Liver (tissue), 9 donors: ENCODE results near the gene KIAA0825. TPM values are rescaled to one million over a fixed set of nuclear protein-coding genes. Genes with fewer than 3 reads are reported as not detected.

Source experiments
- DNase-seq: peaks from one replicate; pipeline ENCODE4 v3.0.0-alpha.2; 2017; ENCODE audit warnings: low spot score
- H3K27ac ChIP-seq, 2 donors: one replicate each; pipeline ENCODE4 v1.7.0; 2013; ENCODE audit warnings: inconsistent platforms in 2 of 2, low read length in 2 of 2, control low read depth in 1 of 2, low read depth in 1 of 2, mild to moderate bottlenecking in 1 of 2
- H3K27me3 ChIP-seq, 4 donors: one replicate each; pipeline versions ENCODE4 v1.6.1 to v1.7.0; 2013; ENCODE audit warnings: low read length in 3 of 4, inconsistent platforms in 1 of 4, mild to moderate bottlenecking in 1 of 4, moderate library complexity in 1 of 4; ENCODE audit not compliant: control insufficient read depth in 4 of 4, insufficient read depth in 4 of 4
- H3K36me3 ChIP-seq, 4 donors: one replicate each; pipeline versions ENCODE4 v1.6.1 to v1.7.0; 2013; ENCODE audit warnings: low read length in 3 of 4, mild to moderate bottlenecking in 3 of 4, low read depth in 1 of 4, moderate library complexity in 1 of 4; ENCODE audit not compliant: control insufficient read depth in 4 of 4, insufficient read depth in 3 of 4
- H3K4me1 ChIP-seq, 4 donors: one replicate each; pipeline versions ENCODE4 v1.6.1 to v1.7.0; 2013; ENCODE audit warnings: low read length in 3 of 4, mild to moderate bottlenecking in 3 of 4, moderate library complexity in 1 of 4; ENCODE audit not compliant: control insufficient read depth in 4 of 4, insufficient read depth in 4 of 4
- H3K4me3 ChIP-seq, 3 donors: one replicate each; pipeline versions ENCODE4 v1.6.1 to v1.7.0; 2013; ENCODE audit warnings: low read length in 3 of 3, control low read depth in 1 of 3, low read depth in 1 of 3, mild to moderate bottlenecking in 1 of 3
- H3K9ac ChIP-seq, 2 donors: one replicate each; pipeline ENCODE4 v1.7.0; 2013; ENCODE audit warnings: low read length in 2 of 2, mild to moderate bottlenecking in 2 of 2, moderate library complexity in 2 of 2, control low read depth in 1 of 2, low read depth in 1 of 2
- H3K9me3 ChIP-seq, 4 donors: one replicate each; pipeline versions ENCODE4 v1.6.1 to v1.7.0; 2013; ENCODE audit warnings: low read length in 3 of 4; ENCODE audit not compliant: control insufficient read depth in 4 of 4
- CTCF ChIP-seq: fragments of 150-350 bp; IDR thresholded peaks from 2 replicates; pipeline ENCODE4 v1.5.1; 2017; ENCODE audit warnings: improper control_type of control experiment, low read depth, low read length; ENCODE audit not compliant: missing input control
- EGR1 ChIP-seq, 2 donors: IDR thresholded peaks; 2 replicates each; pipeline ENCODE4 v1.6.1; 2016 to 2018; ENCODE audit warnings: antibody characterized with exemption in 2 of 2, low read depth in 2 of 2
- FOXA1 ChIP-seq: IDR thresholded peaks from 2 replicates; pipeline ENCODE4 v1.6.1; 2016; ENCODE audit warnings: antibody characterized with exemption
- FOXA2 ChIP-seq: IDR thresholded peaks from 2 replicates; pipeline ENCODE4 v1.6.1; 2016; ENCODE audit warnings: antibody characterized with exemption
- GABPA ChIP-seq, 2 donors: IDR thresholded peaks in 1 of 2; conservative IDR thresholded peaks in 1 of 2; 2 replicates each; pipeline ENCODE4 v1.6.1; 2016; ENCODE audit warnings: antibody characterized with exemption in 2 of 2, mild to moderate bottlenecking in 1 of 2, moderate library complexity in 1 of 2
- HNF4A ChIP-seq, 2 donors: conservative IDR thresholded peaks; 2 replicates each; pipeline ENCODE4 v1.6.1; 2016; ENCODE audit warnings: antibody characterized with exemption in 2 of 2, mild to moderate bottlenecking in 2 of 2
- HNF4G ChIP-seq: IDR thresholded peaks from 2 replicates; pipeline ENCODE4 v1.6.1; 2016; ENCODE audit warnings: antibody characterized with exemption
- JUND ChIP-seq, 2 donors: IDR thresholded peaks; 2 replicates each; pipeline ENCODE4 v1.6.1; 2016; ENCODE audit warnings: antibody characterized with exemption in 2 of 2
- MAX ChIP-seq: IDR thresholded peaks from 2 replicates; pipeline ENCODE4 v1.6.1; 2016; ENCODE audit warnings: antibody characterized with exemption
- NR2F2 ChIP-seq: IDR thresholded peaks from 2 replicates; pipeline ENCODE4 v1.6.1; 2016; ENCODE audit warnings: antibody characterized with exemption
- RAD21 ChIP-seq, 2 donors: IDR thresholded peaks; 2 replicates each; pipeline ENCODE4 v1.6.1; 2016; ENCODE audit warnings: antibody characterized with exemption in 2 of 2, mild to moderate bottlenecking in 2 of 2
- RXRA ChIP-seq, 2 donors: IDR thresholded peaks; 2 replicates each; pipeline ENCODE4 v1.6.1; 2017 to 2018; ENCODE audit warnings: antibody characterized with exemption in 2 of 2, mild to moderate bottlenecking in 1 of 2
- SP1 ChIP-seq: IDR thresholded peaks from 2 replicates; pipeline ENCODE4 v1.6.1; 2018; ENCODE audit warnings: antibody characterized with exemption, mild to moderate bottlenecking
- TAF1 ChIP-seq: conservative IDR thresholded peaks from 2 replicates; pipeline ENCODE4 v1.6.1; 2016; ENCODE audit warnings: antibody characterized with exemption, mild to moderate bottlenecking
- YY1 ChIP-seq: IDR thresholded peaks from 2 replicates; pipeline ENCODE4 v1.6.1; 2016; ENCODE audit warnings: antibody characterized with exemption, mild to moderate bottlenecking
- polyA plus RNA-seq, 2 donors: library from polyadenylated mRNA; stranded (reverse) in 1 of 2; unstranded in 1 of 2; fragments of 200-250 nt in 1 of 2; fragments of >200 nt in 1 of 2; fragmentation: Nextera tagmentation in 1 of 2; extraction: Ambion mirVana in 1 of 2; gene quantifications; one replicate each; pipeline versions ENCODE4 v1.2.1 to v1.2.3, GENCODE V29; 2013 to 2015
- total RNA-seq, 2 donors: library from RNA; depleted of rRNA; stranded (reverse); fragments of >200 nt; gene quantifications; one replicate each; pipeline ENCODE4 v1.2.3, GENCODE V29; 2014
- TF ChIP-seq, protein P1 (sequence below): IDR thresholded peaks from 2 replicates; pipeline ENCODE4 v1.6.1; 2016; ENCODE audit warnings: antibody characterized with exemption
- TF ChIP-seq, protein P2 (sequence below): IDR thresholded peaks from 2 replicates; pipeline ENCODE4 v1.6.1; 2016; ENCODE audit warnings: antibody characterized with exemption
- TF ChIP-seq, protein P3 (sequence below): IDR thresholded peaks from 2 replicates; pipeline ENCODE4 v1.6.1; 2016; ENCODE audit warnings: antibody characterized with exemption, mild to moderate bottlenecking
- donor health status: healthy.
- donor health status: healthy.
- donor health status: healthy.
- donor health status: healthy.
- donor health status: healthy.

KIAA0825 gene
- total and polyA plus RNA-seq, 4 donors = 0.25 to 3.2 (median 1.2) TPM

GRCh38 chr5:94480486-94480885 lies 137.9 kb downstream of the KIAA0825 start (continued):
- no peak for TF ChIP-seq EGR1 (IDR thresholded peaks at IDR 0.05; ENCODE audit: low read depth in 2 of 2)
- TF ChIP-seq RAD21 (IDR thresholded peaks at IDR 0.05) = no peak
- TF ChIP-seq JUND (IDR thresholded peaks at IDR 0.05) = no peak

DNA sequence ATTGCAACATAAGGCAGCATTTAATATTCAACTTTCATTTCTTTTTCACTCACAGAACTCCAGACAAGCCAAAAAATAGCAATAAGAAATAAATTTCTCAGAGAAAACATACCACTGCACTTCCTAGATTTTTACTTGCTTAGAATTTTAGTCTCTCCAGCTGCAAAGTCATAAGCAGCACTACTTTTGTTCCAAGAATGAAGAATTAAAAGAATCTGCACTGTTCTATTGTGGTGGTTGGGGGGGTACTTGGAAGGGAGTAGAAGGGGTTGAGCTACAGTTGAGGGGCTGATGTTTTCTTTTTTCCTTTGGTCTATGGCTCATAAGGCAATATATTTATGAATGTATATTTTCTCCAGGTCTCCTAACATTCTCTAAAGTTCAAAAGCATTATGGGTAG lies 144.5 kb downstream of the KIAA0825 start:
- no peak for DNase-seq
- H3K36me3 ChIP-seq = no peaks in the 10 kb centered on the region
- TF ChIP-seq, protein P1, sequence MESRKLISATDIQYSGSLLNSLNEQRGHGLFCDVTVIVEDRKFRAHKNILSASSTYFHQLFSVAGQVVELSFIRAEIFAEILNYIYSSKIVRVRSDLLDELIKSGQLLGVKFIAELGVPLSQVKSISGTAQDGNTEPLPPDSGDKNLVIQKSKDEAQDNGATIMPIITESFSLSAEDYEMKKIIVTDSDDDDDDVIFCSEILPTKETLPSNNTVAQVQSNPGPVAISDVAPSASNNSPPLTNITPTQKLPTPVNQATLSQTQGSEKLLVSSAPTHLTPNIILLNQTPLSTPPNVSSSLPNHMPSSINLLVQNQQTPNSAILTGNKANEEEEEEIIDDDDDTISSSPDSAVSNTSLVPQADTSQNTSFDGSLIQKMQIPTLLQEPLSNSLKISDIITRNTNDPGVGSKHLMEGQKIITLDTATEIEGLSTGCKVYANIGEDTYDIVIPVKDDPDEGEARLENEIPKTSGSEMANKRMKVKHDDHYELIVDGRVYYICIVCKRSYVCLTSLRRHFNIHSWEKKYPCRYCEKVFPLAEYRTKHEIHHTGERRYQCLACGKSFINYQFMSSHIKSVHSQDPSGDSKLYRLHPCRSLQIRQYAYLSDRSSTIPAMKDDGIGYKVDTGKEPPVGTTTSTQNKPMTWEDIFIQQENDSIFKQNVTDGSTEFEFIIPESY = no peak
- TF ChIP-seq HNF4A (conservative IDR thresholded peaks at IDR 0.05) (no peak), GABPA (IDR thresholded peaks at IDR 0.05 in 1 of 2, conservative IDR thresholded peaks at IDR 0.05 in 1 of 2) (no peak), CTCF (no peak), SP1 (no peak), EGR1 (IDR thresholded peaks at IDR 0.05; ENCODE audit: low read depth in 2 of 2) (no peak), HNF4G (no peak), YY1 (no peak), NR2F2 (no peak), FOXA2 (no peak), RAD21 (IDR thresholded peaks at IDR 0.05) (no peak), FOXA1 (no peak), TAF1 (no peak), MAX (no peak), RXRA (IDR thresholded peaks at IDR 0.05) (no peak), JUND (IDR thresholded peaks at IDR 0.05) (no peak)
- TF ChIP-seq, protein P2, sequence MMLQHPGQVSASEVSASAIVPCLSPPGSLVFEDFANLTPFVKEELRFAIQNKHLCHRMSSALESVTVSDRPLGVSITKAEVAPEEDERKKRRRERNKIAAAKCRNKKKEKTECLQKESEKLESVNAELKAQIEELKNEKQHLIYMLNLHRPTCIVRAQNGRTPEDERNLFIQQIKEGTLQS = no peak
- TF ChIP-seq, protein P3, sequence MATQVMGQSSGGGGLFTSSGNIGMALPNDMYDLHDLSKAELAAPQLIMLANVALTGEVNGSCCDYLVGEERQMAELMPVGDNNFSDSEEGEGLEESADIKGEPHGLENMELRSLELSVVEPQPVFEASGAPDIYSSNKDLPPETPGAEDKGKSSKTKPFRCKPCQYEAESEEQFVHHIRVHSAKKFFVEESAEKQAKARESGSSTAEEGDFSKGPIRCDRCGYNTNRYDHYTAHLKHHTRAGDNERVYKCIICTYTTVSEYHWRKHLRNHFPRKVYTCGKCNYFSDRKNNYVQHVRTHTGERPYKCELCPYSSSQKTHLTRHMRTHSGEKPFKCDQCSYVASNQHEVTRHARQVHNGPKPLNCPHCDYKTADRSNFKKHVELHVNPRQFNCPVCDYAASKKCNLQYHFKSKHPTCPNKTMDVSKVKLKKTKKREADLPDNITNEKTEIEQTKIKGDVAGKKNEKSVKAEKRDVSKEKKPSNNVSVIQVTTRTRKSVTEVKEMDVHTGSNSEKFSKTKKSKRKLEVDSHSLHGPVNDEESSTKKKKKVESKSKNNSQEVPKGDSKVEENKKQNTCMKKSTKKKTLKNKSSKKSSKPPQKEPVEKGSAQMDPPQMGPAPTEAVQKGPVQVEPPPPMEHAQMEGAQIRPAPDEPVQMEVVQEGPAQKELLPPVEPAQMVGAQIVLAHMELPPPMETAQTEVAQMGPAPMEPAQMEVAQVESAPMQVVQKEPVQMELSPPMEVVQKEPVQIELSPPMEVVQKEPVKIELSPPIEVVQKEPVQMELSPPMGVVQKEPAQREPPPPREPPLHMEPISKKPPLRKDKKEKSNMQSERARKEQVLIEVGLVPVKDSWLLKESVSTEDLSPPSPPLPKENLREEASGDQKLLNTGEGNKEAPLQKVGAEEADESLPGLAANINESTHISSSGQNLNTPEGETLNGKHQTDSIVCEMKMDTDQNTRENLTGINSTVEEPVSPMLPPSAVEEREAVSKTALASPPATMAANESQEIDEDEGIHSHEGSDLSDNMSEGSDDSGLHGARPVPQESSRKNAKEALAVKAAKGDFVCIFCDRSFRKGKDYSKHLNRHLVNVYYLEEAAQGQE = no peak
- no peaks in the 10 kb centered on the region for H3K9me3 ChIP-seq
- H3K4me1 ChIP-seq = no peaks in the 10 kb centered on the region
- H3K4me3 ChIP-seq = no peak overlapping the region
- H3K27ac ChIP-seq = no peak overlapping the region
- H3K9ac ChIP-seq = no peak overlapping the region
- H3K27me3 ChIP-seq = no peaks in the 10 kb centered on the region
